Iris pigment epithelial cell (primary cell): Measurements from ENCODE around the gene KCNIP1.

Experiments
- DNase-seq: peaks from one replicate; pipeline ENCODE4 v3.0.0-alpha.2; 2011; ENCODE audit warnings: low read depth

The KCNIP1 gene

GRCh38 chr5:170643591-170643990 is 139.8 kb downstream of the KCNIP1 start:
- DNase-seq = no peak

- no peak for DNase-seq
These were observed 140.7 kb downstream of the KCNIP1 start for GRCh38 chr5:170644501-170644900.

GRCh38 chr5:170648541-170648940 is 144.7 kb downstream of the KCNIP1 start:
- peak; percentile 89 for DNase-seq

- no peak for DNase-seq
These were observed 147.0 kb downstream of the KCNIP1 start for GRCh38 chr5:170650850-170651249.

GRCh38 chr5:170651604-170652277 is 147.9 kb downstream of the KCNIP1 start:
- DNase-seq = no peak

DNA sequence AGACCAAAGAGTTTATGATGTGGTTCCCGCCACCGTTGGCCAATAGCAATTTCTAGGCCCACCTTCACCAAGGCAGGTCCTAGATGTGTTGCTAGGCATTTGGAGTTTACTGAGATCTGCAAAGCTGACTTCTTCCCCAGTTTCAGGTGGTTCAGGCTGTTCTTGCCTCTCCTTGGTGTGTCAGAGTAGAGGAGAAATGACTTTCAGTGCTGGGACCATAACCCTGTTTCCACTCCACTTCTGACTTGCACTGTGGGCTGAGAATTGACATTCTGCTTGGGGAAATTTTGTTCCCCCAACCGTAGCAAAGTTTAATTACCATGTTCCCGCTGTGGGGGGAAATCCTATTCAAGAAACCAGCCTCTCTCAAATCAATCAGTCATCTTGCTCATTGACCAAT is 151.7 kb downstream of the KCNIP1 start:
- DNase-seq = no peak

GRCh38 chr5:170655920-170656319 is 152.1 kb downstream of the KCNIP1 start:
- DNase-seq = no peak

DNA sequence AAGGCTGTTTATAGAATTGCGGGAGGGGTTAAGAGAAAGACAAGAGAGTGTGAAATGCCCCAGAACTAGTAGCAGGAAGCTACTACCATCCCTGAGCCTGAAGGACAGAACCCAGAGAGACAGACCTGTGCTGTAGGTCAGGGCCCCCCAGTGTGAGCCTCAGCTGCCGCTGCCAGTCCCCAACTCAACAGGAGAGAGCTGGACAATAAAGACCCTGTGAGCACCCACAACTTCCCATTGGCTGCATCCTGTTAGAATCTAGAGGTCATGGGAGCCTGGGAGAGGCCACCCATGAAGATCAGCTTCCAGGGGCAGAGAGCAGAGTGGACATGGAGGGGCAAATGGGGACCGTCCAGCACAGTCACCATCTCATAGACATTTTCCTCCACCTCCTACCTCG is 152.5 kb downstream of the KCNIP1 start:
- no peak for DNase-seq

DNA sequence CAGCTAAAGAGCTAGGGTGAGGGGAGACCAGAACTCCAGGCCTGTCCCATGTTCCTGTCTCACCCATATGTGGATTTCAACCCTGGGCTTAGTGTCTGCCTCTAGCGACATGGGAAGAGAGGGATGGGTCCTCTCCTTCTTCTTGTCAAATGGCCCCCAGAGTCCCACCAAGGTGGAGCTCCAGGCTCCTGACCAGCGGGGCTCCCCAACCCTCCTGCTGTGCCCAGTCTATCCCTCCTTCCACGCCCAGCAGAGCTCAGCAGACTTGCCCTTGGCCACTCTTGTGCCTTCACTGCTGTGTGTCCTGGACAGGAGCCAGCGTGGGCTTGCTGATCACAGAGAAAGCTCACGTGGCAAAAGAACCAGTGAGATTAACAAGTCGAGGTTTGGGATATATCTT is 156.7 kb downstream of the KCNIP1 start:
- DNase-seq = no peak

DNA sequence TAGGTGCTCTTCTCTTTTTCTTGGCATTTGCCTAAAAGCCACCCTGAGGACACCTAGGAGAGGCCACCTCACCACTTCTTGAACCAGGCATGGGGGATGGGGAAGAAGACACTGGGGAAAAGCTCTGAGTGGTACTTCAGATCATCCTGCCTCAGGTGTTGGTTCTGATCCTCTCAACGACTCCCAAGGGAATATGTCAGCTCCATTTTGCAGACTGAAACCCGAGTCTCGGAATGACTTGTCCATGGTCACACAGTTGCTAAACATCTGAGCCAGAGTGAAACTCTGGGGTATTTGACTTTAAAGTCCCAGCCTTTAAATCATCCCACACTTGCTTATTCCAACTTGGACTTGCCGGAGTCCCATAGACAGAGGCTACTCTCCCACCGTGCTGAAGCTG is 159.1 kb downstream of the KCNIP1 start:
- no peak for DNase-seq

DNA sequence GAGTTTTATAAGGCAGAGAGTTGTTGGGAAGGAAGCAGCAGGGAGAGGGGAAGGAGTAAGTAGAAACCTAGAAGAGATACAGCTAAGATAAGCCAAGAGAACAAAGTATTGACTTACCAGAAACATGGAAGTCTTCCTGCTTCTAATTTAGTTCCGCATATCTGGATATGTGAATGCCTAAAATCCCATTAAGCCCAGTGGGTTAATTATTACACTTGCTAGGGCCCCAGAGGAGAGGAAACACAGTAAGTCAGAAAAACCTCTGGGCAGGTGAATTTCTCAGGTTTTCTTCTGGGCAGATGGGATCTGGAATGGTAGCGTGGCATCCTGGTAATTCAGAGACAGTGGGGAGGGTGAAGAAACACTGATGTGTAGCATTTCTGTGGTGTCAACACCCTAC is 175.0 kb downstream of the KCNIP1 start:
- no peak for DNase-seq

DNA sequence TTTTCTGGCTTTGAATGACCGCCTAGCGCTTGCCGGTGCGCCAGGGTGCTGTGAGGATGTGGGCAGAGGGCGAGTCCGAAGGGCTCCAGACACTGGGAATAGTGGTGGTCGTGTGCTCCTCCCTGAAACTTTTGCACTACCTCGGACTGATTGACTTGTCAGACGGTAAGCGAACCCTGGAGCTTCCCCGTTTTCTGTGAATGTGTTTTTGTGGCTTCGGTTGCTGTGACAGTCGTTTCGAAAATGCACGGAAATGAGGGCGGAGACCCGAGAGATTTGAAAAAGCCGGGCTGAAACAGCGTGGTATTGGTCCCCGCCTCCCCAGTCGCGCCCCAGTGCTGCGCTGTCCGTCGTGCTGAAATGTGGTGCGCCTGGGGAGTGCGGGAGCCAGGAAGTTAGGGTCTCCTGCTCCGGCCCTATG is 177.2 kb downstream of the KCNIP1 start:
- peak; percentile 49 for DNase-seq

DNA sequence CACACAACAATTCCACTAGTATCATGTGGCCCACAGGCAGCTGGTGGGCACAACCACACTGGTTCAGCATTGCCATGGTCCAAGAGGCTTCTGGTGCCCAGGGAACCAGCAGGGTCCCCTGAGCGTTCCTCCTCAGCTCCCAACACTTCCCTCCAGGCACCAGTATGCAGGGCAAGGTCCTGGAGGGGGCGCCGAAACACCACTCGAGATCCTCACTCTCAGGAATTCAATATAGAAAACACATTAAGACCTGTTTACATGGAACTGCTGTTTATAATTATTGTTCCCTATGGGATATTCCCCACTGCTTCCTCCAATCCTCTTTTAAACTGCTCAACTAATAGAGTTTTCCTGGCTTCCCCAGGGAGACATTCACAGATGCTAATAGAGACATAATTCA is 187.8 kb downstream of the KCNIP1 start:
- DNase-seq = no peak

GRCh38 chr5:170693701-170694100 is 189.9 kb downstream of the KCNIP1 start:
- DNase-seq = no peak

- DNase-seq = no peak
These were observed 191.1 kb downstream of the KCNIP1 start for GRCh38 chr5:170694911-170695310.

DNA sequence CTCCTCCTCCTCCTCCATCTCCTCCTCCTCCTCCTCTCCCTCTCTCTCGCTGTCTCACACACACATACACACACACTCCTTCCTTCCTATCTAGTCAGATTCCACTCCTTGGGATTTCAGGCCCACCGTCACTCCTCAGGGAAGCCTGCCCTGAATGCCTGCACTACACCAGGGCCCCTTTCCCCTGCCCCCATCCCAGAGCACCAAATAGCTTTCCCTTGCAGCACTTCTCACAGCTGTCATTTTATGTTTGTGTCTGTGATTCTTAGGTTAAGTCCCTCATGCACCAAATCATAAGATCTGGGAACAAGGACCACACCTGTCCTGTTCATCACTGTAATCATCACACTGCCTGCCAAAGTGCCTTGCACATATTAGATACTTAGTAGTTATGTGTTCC is 193.2 kb downstream of the KCNIP1 start:
- no peak for DNase-seq

DNA sequence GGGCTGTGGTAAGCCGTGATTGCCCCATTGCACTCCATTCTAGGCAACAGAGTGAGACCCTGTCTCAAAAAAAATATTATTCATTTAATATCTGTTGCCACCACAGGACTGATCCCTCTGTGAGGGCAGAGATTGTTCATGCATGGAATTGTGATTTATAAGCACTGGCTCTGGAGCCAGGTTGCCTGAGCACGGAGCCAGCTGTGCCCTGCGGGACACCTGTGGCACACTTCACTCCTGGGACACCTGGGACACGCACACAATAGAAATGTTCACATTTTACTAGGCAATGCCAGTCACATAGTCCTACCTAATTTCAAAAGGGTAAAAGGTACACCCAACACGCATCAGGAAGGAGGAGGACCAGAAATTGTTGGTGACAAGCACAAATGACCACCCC is 196.7 kb downstream of the KCNIP1 start:
- no peak for DNase-seq

DNA sequence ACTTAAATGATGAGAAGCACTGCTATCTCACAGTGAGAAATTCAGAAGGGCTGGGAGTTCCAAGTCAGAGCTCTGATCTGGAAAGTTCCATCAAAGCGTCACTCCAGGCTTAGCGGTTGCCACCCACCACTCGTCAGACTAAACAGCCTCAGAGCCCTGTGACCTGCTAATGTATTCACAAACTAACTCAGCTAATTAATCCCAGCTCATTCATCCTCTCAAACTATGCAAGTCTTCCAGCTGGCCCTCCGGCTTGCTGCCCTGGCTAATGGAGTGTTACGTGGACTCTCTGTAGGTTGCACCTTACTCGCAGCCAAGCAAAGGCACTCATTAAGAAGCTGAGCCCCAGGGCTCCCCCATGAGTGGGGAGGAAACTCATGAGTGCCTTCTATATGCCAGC is 197.5 kb downstream of the KCNIP1 start:
- DNase-seq = no peak

DNA sequence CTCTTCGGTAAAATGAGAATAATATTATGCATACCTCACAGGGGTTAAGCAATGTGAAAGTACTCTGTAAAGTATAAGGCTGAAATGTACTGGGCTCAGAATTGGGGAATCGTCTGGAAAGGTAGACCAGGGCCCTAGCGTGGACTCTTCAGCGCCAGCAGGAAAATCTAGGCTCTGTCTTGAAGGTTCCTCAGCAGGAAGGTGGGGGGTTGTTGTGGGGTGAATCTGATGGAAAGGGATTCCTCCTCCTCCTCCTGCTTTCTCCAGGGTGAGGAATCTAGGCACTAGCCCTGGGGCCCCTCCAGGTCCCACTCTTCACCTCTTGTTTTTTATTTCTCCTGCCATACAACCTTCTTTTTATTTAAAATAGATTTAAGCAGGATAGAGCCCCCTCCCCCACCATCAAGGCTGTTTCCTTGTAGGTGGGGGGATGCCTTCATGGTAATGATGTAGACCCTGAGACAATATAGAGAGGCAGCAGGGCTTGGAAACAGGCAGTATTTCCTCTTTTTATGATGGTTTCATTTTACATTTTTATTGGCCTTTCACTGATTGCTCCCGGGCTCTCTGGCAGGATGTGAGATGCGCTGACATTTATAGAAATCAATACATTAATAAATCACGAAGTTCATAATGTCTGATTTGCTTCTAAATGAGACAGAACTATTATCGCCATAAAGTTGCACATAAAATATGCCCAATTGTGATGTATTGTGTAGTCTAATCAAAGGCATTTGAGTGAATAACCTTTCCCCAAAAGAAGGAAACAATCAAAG is 200.8 kb downstream of the KCNIP1 start:
- DNase-seq = no peak

GRCh38 chr5:170709640-170710039 is 205.8 kb downstream of the KCNIP1 start:
- no peak for DNase-seq

DNA sequence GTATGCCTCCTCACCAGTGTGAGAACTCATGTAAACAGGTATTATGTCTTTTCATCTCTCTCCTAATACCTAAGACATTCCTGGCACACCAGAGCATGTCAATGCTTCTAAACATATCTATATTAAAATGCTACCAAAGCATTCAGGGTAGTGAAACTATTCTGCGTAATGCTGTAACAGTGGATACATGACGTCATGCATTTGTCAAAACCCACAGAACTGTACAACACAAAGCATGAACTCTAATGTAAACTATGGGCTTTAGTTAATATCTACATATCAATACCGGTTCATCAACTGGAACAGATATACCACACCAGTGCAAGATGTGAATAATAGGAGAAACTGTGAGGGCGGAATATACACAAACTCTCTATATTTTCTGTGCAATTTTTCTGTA is 207.5 kb downstream of the KCNIP1 start:
- DNase-seq = no peak

- no peak for DNase-seq
These were observed 211.3 kb downstream of the KCNIP1 start for GRCh38 chr5:170715141-170715540.

DNA sequence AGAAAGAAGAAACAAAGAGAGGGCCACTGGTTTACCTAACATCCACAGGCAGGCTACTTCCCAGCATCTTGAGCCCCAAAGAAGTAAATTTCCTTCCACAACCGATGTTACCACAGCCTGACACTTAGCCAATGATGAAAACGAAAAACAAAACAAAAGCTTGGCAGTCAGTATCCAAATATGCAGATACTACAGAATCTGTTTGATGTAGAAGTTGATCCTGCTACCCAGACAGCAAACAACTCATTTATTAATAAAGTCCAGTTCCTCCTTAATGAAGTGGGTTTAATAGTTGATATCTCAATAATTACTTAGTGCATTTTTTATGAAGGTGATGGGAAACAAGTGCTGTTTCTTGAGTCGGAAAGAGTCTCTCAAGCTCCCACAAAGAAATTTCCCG is 212.6 kb downstream of the KCNIP1 start:
- peak; percentile 5 for DNase-seq

DNA sequence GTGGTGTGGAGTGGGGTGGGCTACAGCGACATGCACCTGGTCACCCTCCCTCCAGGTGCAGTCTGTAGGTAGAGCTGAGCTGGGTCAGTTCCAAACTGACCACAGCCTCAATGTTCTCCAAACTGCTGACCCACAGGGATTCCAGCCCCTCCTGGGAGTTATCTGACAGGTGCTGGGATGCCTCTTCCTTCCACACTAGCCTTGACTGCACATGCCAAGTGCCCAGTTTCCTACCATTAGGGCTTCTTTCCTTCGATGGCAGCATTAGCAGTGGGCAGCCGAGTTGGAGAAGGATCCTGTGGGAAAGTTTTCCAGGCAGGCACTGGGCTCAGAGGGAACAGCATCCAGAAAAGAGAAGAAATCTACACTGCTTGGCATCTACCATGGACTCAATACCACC is 215.7 kb downstream of the KCNIP1 start:
- DNase-seq = no peak
